CD4-positive, alpha-beta T cell treated with Interleukin-17A for 4 hours (primary cell): ENCODE results near the gene CDH2.
"Not testable (repeated sequence)": the region's sequence is repeated elsewhere in the genome, so short reads cannot be mapped to it uniquely, and the experiment has no call there.

Source experiments
- DNase-seq: peaks from one replicate; pipeline ENCODE4 v3.0.0-alpha.2; 2020; ENCODE audit warnings: mixed read lengths

The CDH2 gene

DNA sequence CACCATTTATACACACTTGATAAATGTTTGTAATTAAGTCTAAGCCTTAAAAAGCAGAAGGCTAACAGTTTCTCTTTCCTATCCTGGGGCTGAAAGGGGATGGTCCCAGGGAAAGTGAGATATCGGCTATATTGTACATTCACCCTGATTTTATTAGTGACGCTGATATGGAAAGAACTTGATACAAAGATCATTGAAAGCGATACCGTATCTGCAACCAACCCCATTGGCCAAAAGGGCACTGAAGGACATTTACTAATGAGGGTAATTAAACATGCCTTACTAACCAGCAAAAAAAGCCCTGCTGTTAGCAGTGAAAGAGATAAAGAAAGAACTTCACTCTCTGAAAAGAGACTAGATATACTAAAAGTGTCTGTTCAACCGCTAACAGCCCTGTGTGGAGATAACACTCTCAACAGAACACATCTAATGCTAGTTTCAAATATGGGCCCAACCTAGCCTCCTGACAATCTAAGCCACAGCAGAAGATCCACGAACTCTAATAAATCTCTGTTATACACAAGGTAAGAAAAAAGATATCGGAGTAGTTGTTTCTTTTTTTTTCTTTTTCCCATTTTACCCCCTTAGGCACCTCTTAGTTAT is 200.0 kb downstream of the CDH2 start:
- DNase-seq: no peak

- DNase-seq: no peak
Observed at GRCh38 chr18:27970321-27970720, 206.6 kb downstream of the CDH2 start.

DNA sequence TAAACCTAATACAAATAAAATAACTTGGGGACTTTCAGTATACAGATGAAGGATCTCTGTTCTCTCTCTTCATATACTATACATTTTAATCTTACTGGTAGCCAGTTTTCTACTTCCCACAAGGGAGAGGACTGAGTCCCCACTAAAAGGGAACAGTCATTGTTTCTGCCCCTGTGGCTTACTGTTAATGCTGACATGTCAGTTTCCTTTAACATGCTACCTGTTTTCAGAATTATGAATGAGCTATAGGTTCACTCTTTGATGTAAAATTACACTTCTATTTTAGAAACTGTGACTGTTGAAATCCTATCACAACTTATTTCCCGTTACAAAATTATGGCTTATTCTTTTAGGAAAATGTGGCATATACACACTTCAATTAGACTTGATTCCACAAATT is 207.7 kb downstream of the CDH2 start:
- DNase-seq: no peak

DNA sequence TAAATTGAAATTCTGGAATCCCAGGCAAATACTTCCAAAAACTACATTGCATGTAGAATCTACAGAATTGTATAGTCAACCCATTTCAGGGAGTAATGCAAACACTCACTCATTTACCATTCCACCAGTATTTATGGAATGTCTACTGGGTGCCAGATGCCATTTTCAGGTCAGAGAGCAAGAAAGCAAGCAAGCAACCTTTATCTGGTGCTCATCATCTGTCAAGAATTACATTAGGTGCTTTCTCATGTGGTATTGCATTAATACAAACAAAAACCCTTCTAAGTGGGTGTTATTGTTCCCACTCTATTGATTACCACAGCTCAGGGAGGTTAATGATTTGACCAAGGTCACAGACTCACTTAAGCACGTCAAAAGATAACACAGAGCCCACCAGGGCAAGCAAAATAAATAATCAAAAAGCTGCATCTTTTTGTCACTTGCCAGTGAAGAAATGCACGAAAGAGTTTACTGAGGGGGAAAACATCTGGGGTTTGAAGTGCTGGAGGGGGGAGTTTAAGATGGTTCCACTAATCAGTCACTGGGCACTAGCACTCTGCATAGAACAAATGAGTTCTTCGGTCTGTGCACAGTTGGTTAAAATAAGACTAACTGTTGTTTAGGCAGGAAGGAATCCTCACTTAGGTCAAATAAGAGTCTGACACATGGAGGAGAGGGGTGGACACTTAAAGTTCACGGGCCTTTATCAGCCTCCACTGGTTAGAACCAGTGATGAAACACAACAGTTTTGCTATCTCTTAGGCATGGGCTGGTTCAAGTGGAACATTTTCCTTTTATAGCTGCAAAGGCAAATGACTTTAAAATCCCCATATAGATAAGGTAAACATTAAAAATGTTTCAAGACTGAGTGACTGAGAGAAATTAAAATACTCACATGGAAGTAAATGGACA is 208.8 kb downstream of the CDH2 start:
- DNase-seq: no peak

- DNase-seq: no peak
Observed at GRCh38 chr18:27966881-27967280, 210.0 kb downstream of the CDH2 start.

DNA sequence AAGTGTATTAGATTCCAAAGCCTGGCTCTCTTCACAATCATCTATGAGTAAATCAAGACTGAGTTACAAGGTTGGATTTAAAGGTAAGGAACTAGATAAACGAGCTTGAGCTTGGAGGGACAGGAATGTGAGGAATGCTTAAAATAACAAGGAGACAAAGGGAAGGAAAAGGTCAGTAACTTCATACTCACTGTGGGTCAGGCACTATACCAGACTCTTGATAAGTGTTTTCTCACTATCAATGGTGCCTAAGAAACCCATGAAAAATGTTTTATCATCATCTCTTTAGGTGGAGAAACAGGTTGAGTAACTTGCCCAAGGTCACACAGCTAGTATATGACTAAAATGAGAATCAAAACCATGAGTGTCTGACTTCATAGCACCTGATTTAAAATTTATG is 212.1 kb downstream of the CDH2 start:
- DNase-seq: no peak

DNA sequence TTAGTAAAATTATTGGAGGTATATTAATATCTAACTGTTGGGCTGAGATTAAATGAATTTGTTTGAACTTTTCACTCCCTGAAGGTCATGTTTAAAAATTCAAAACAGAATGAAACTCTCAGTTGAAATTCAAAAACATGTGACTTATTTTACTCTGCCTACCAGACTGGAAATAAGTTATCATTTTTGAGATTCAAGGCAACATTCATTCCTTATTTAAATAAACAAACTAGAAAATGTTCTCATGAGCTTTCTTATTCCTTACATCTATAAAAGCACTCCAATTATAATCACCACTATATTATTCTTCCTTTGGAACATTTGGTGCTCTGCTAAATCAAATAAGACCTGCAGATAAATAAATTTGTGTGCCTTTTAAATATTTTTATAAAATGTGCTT is 217.8 kb downstream of the CDH2 start:
- DNase-seq: no peak

DNA sequence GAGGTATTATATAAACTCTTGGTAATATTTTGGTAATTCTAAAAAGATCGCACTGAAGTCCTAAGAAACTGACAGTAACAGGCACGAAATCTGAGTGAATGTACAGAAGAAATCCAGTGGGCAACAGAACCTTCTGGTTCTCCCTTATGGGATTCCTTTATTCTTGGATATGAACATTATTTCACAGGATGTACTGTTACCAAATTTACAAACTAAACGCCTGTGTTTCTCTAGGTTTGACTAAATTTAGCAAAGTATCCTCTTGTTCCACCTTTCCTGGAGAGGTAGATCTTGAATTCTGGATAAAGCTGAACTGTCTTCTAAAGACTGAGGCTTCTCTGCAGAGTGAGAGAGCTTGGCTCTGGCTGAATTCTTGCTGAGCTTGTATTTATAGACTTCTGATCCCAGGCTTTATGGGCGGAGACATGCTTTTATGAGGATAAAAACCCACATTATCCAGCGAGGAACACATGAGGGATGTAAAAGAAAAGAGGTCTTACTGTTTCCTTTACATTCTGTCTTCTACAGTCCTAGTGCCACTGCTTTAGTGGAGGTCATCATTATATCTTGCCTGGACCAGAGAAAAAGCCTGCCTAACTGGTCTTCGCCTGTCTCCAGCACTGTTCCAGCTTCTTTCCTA is 220.8 kb downstream of the CDH2 start:
- no peak for DNase-seq

DNA sequence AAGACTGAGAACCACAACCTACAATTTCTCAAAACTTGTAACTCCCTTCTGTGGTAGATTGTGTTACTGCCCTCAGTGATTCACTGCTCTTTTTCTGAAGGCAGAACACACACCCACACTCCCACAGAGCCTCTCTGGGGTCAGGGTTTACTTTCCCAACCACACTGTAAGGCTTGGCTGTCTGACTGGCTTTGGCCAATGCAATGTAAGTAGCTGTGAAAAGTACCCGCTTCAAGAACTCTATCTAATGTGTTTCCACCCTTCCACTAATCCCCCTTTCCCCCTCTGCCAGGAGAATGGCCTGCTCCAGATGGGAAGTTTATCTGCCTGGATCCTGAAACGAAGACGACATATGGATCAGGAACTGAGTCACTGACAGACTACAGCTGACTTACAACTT is 222.7 kb downstream of the CDH2 start:
- DNase-seq: no peak

- no peak for DNase-seq
Observed at GRCh38 chr18:27952741-27953140, 224.2 kb downstream of the CDH2 start.

DNA sequence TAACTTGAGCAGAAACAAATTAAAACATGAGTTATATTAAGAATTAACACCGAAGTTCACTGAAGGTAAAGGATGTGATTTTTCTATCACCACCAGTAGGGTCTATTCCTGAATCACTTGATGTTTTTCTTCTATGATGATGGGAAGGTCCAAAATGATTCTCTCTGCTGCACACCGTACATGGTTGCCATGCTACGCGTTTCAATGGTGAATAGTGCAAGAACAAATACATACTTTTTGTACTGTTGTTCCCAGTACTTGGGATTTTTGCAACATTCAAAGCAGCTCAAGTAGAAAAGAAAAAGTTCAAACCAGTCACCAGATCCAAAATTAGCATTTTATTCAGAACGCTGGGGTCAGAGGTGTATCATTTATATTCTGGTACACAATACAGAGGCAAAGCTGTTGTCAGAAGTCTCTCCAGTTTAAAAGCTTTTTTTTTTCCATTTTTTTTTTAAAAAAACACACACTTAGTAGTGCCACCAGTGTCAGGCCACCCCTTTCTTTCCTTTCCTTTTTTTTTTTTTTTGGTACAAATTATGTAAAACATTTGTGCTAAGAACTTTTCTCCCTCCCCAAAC is 226.2 kb downstream of the CDH2 start:
- no peak for DNase-seq

DNA sequence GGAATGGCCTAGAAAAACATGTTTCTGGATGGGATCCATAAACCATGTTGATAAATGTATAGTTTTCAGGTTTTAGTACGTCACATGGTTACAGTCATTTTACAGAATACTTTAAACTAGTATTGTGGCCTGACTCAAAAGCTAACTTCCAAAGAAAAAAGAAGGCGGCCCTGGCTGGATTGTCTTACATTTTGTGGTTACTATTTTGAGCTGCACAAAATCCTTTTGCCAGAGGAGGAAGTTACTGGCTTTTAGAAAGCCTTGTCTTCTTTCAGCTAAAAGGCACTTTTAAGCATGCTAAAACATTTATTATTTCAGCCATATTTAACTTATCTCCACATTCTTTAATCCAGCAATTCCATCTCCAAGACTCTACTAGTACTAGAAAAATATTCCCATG is 227.9 kb downstream of the CDH2 start:
- DNase-seq: no peak

DNA sequence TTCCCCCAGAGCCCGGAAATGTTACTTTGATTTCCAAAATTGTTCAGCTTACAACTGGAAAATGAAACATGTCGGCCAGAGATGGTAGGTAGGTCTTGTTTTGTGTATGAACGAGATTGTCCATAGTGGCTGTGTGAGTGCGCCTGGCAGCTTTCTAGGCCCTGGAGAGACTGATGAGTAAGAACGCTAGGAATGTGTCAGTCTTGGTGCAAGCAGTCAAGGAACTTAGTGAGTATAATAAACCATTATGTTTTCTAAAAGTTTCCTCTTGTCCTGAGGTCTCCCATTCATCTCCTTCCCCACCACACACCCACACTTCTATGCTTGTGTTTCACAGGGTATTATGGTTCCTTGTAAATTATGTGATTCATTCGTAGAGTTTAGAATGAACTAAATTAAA is 234.2 kb downstream of the CDH2 start:
- no peak for DNase-seq

- no peak for DNase-seq
Observed at GRCh38 chr18:27931535-27931934, 245.4 kb downstream of the CDH2 start.

GRCh38 chr18:27922780-27923179 is 254.2 kb downstream of the CDH2 start:
- DNase-seq: no peak

DNA sequence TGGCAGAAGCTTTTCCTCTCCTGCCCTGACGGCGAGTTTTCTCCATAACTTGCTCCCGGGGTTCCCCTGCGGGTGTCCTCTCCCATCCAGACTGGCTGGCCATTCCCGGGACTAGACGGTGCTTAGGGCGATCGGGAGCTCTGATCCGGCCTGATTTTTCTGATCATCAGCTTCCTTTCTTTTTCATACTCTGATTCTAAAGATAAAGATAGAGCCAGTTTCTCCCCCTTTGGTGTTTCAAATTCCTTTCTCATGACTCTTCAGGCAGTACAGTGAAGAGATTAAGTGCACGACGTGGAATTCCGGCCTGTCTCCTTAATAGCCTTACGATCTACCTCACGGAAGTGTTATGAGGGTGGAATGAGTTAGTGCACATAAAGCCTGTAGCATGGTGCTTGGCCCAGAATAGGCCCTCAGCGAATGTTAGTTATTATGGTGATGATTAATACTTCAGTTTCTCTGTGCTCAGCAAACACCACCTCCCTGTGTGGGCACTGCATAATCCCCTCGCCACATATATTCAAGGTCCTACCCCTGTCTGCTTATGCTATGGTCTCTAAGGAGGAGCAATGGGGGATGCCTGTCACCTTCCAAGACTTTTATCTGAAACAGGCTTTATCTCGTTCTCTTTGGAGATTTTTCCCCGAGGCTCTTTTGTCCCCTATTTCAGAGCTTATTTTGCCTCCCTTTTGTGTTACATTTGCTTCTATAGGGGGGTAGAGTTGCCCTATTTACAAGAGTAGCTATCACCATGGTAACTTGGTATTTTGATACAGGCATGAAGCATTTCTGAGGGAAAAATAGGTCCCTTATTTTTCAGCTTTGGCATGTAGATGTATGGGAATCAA is 254.8 kb downstream of the CDH2 start:
- DNase-seq: no peak

GRCh38 chr18:27921392-27921791 is 255.5 kb downstream of the CDH2 start:
- DNase-seq: no peak

DNA sequence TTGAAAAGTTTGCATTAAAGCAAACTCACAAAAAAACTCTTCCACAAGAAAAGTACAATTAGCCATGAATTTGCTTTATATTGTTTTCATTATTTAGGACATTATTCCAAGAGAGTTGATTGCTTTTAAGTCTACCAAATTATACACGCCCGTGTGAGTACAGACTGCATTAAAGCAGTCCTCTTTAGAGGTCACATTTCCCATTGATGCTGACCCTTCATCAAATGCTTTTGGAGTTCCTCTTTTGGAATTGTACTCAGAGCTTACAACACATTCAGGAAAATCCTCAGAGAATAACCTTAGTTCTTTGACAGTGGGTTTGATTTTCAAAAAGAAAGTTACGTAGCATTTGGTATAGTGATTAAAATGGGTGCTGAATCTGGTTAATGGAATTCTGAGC is 256.1 kb downstream of the CDH2 start:
- DNase-seq: no peak

- DNase-seq: not testable (repeated sequence)
Observed at GRCh38 chr18:27906189-27906588, 270.7 kb downstream of the CDH2 start.

DNA sequence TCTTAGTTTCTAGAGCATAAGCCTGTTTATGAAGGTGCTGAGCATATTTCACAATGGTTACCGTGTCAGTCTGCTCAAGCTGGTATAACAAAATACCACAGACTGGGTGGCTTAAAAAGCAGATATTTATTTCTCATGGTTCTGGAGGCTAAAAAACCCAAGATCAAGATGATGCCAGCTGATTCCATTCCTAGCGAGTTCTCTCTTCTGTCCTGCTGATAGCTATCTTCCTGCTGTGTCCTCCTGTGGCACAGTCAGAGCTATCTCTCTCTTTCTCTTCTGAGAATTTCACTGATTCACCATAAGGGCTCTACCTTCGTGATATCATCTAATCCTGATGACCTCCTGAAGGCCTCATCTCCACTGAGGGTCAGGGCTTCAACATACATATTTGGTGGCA is 273.0 kb downstream of the CDH2 start:
- DNase-seq: no peak

DNA sequence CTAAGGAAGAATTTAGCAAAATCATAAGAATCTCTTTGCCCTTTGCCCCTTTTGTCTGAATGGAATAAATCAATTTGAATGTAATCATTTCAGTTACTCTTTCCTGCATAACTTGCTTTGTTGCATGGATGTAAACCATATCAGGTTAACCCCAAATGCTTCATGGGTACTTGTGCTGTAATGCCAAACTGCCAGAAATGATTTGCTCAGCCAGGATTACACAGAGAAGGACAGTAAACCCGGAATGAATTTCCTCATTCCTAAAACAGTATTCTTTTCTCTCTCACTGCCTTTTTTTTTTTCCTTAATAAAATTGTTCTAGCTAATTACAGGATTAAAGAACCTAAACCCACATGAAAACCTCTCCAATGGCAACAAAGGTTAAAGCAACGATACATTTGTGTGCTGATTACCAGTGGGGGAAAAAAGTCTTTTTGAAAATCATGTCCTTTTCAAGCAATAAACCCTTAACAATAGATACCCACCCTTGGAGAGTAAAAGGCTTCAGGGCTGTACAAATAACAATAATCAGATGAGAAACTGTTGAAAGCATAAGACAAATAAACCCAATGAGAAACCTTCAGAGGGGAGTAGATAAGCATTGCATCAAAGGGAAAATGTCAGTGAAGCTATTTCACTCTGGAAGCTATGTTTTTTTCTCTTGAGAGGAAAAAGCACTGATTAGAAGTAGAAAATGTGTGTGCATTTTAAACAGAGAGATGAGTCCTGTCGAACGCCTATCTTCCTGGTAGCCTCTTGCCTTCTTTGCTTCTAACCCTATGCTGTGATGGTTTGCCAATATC is 275.3 kb downstream of the CDH2 start:
- no peak for DNase-seq
